ENCODE results near the gene NR4A1.

GRCh38 chr12:52060498-52061177, 9.4 kb downstream of the NR4A1 start:
- TF ChIP-seq EP300 (IDR thresholded peaks at IDR 0.05; ENCODE audit: borderline replicate concordance in 1 of 2, low read depth in 1 of 2, low read length in 1 of 2): no peak
- TF ChIP-seq EZH2phosphoT487 (IDR thresholded peaks at IDR 0.05; ENCODE audit: borderline replicate concordance, low read depth): no peak
- TF ChIP-seq FOXM1 (IDR thresholded peaks at IDR 0.05; ENCODE audit: low read depth): no peak
- TF ChIP-seq POLR2AphosphoS5 (IDR thresholded peaks at IDR 0.05; ENCODE audit: low read depth, low read length): no peak
- TF ChIP-seq YY1 (IDR thresholded peaks at IDR 0.05; ENCODE audit: low read depth): no peak
- no peak for TF ChIP-seq RAD21 (IDR thresholded peaks at IDR 0.05; ENCODE audit: low read length)
- TF ChIP-seq RFX5 (IDR thresholded peaks at IDR 0.05; ENCODE audit: low read length): no peak
- no peak for TF ChIP-seq CTCF (IDR thresholded peaks at IDR 0.05)

All from SK-N-SH (cell line).